ENCODE data around the gene GFRA3.

Gene GFRA3

DNA sequence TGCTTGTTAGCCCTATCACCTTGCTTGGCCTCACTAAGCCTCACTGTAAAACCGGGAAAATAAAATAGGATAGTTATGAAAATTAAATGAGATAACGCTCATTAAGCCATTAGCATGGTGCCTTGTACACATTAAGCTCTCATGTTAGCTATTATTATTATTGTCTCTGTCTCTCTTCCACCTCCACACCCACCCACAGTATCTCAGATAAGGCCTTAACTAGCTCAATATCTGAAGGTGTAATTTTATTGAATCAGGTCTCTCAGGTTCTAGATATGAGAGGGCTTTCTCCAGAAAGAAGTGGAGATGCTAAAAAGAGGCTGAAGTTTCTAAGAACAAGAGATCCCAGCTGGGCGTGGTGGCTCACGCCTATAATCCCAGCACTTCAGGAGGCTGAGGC, 27.6 kb downstream of the GFRA3 start:
- no peak for DNase-seq (ENCODE audit: low read depth, low spot score)

DNA sequence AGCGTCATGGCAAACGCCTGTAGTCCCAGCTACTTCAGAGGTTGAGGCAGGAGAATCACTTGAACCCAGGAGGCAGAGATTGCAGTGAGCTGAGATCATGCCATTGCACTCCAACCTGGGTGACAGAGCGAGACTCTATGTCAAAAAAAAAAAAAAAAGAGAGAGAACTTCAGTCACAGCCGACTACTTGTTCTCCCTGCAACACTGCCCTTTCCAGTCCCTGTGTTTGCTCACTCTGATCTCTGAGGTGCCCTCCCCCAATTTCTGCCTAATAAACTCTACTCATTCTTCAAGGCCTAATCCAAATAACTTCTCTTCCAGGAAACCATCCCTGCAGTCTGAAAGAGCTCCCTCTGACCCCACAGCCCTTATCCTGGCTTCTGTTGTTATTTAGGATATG, 28.1 kb downstream of the GFRA3 start:
- no peak for DNase-seq (ENCODE audit: low read depth, low spot score)

DNA sequence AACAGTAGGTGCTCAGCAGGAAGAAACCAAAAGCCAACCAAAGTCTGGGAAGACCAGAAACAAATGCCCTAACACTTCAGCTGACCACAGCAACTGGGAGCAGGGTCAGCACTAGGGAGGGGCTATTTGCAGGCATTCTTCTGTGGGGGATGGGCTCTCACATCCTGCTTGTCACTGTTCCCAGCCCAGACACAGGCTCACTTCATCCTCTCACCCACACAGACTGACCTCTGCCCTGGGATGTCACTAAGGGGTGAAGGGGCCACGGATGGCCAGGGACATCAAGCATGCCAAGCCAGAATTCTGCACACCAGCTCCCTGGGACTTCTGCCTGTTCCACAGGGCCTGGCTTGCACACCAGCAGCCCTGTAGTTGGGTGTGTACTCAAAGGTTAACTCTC, 28.7 kb downstream of the GFRA3 start:
- peak; percentile 84 for DNase-seq (ENCODE audit: low read depth, low spot score)

DNA sequence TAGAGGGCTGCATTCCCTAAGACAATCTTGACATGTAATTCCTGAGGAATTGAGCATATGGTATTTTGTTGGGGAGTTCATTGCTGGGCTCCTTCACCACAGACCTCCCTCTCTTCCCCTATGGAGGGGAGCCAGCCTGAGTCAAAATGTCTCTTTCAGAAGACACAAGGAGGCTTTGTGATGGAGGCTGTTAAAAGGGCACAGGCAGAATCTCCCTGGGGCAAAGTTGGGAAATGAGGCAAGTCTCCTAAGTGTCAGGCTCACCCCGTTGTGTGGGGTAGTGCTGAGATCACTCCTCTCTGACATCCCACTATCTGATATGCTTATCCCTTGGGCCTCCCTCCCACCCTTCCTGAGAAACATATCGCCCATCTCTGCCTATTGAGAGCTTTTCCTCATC, 30.6 kb downstream of the GFRA3 start:
- peak; percentile 46 for DNase-seq (ENCODE audit: low read depth, low spot score)

GRCh38 chr5:138241688-138242571, 32.5 kb downstream of the GFRA3 start:
- peak; percentile 77 for DNase-seq (ENCODE audit: low read depth, low spot score)

- DNase-seq (ENCODE audit: low read depth, low spot score): no peak
Measured at GRCh38 chr5:138240650-138241385, 33.6 kb downstream of the GFRA3 start.

- DNase-seq (ENCODE audit: low read depth, low spot score): no peak
Measured at GRCh38 chr5:138238034-138238433, 36.4 kb downstream of the GFRA3 start.

GRCh38 chr5:138234651-138235050, 39.8 kb downstream of the GFRA3 start:
- no peak for DNase-seq (ENCODE audit: low read depth, low spot score)

DNA sequence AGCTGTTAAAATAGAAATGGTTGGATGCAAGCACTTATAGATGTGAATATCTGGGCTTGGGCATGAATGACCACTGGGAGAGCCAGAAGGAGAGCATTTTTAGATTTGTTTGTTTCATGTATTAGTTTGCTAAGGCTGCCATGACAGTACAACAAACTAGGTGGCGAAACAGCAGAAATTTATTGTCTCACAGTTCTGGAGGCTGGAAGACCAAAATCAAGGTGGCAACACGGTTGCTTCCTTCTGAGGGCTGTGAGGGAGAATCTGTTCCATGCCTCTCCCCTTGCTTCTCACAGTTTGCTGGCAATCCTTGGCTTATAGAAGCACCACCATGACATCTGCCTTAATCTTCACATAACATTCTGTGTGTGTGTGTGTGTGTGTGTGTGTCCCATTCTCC, 41.1 kb downstream of the GFRA3 start:
- DNase-seq (ENCODE audit: low read depth, low spot score): no peak

DNA sequence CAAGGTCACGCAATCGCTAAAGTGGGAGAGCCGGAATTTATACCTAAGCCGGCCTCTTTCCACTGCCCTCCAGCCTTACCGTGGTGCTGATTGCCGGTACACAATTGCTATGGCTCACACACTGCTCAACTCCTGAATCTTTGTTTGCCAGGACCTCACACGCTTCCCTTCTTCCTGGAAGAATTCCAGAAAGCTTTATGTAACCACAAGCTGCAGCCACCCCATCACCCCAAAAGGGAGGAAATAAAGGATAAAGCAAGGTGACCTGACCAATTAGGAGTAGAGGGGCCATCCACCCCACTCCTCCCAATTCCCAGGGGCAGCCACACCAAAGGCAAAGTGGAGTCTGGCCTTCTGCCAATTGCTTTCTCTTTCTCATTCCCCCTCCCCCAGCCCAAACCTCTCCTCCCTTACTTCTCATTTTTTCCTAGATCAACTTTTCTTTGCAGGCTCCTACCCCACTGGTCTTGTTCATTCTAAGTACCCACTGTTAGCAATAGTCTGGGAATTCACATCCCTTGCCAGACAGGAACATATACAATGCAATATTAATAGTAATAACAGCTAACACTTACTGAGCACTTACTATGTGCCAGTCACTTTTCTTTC, 43.3 kb downstream of the GFRA3 start:
- DNase-seq (ENCODE audit: low read depth, low spot score): peak; percentile 20

DNA sequence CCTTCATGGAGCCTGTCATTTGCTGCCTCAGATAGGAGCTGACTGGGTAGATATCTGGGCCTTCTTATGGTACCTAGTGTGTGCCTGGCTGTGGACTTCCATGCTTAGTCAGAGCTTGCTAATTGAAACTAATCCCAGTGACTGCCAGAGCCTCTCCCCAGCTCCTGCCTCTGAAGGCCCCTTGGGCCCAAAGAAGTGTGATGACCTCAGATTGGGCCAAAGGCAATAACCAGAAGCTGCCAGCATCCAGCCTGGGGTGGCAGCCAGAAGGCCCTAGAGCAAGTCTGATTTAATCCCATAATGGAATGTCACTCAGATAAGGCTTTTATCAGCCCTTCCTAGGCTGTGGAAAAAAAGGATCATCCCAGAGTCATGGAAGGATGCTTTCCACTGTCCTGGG, 44.2 kb downstream of the GFRA3 start:
- peak; percentile 83 for DNase-seq (ENCODE audit: low read depth, low spot score)

DNA sequence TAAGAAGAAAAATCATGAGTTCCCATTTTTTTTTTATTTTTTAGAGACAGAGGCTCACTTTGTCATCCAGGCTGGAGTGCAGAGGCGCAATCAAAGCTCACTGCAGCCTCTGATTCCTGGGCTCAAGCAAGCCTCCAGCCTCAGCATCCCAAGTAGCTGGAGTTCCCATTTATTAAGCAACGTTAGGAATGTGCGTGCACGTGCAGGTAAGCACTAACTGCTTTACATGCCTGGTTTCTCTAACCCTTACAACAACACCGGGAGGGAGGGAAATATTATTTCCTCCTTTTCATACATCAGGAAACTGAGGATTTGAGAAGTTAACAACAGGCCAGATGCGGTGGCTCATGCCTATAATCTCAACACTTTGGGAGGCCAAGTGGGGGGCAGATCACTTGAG, 45.0 kb downstream of the GFRA3 start:
- DNase-seq (ENCODE audit: low read depth, low spot score): no peak

GRCh38 chr5:138226910-138227309, 47.5 kb downstream of the GFRA3 start:
- DNase-seq (ENCODE audit: low read depth, low spot score): no peak

GRCh38 chr5:138224712-138225111, 49.7 kb downstream of the GFRA3 start:
- DNase-seq (ENCODE audit: low read depth, low spot score): no peak

DNA sequence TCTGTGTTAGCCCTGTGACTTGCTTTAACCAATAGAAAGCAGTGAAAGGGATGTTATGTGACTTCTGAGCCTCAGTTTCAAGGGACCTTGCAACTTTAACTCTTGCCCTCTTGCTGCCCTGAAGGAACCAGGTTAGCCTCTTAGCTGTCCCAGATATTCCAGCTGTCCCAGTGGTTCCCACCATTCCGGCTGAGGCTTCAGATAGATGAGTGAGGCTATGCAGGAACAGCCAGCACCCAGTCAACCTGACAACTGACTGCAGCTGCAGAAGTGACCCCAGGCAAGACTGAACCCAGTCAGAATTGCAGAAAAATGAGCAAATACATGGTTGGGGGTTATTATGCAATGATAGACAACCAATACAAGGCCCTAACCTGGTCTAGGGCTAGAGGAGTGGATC, 50.9 kb downstream of the GFRA3 start:
- DNase-seq (ENCODE audit: low read depth, low spot score): no peak

DNA sequence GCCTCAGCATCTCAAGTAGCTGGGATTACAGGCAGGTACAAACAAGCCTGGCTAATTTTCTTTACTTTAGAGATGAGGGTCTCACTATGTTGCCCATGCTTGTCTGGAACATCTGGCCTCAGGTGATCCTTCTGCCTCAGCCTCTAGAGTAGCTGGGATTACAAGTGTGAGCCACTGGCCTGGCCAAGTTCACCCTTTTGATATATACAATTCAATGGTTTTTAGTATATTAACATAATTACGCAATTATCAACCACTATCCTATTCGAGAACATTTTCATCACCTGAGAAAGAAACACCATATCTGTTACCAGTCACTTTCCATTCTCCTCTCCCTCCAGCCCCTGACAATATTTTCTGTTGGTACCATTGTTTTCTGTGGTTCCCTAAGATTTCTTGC, 57.6 kb downstream of the GFRA3 start:
- DNase-seq (ENCODE audit: low read depth, low spot score): no peak

DNA sequence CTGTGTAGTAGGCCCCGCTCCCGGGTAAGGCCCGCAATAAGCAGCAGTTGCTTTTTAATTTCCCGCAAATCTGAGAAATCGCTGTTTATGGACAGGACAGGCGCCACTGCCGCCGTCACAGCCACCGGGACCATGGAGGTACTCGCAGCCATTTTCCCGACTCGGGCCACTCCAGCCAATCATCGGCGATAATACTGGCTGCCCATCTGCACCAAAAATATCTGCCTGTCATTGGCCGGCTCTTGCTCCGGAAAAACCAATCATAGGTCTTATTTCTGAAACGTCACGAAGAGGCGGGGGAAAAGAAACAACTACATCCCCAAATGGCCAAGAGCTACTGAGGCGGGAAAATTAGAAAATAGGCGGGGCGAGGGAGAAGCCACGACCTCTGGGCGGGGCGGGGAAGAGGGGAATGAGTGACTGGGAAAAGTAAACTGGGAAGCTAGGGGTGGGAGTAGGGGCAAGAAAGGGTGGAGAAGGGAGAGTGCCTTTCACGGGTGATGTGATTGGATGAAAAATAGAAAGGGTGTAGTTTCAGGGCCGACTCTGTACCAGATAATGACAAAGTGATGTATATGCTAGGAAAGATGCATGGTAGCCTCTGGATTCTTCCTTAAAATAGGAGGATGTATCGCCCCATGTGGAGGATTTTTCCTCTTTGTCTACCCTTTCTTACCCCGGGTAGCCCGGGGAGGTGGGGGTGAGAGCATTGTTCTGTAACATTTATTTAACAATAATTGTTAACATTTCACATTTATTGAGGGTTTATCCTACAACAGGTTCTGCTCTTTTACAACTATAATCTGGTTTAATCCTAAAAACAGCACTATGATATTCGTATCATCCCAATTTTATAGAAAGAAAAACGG, 61.0 kb downstream of the GFRA3 start, which contains the start of gene CDC23:
Gene CDC23, minus strand, starts transcription at position 163 of the 869 bp plus-strand sequence. Its CDS starts 11 bp downstream, at position 152.
- DNase-seq (ENCODE audit: low read depth, low spot score): peak; percentile 99

GRCh38 chr5:138212828-138213160, 61.6 kb downstream of the GFRA3 start:
- no peak for DNase-seq (ENCODE audit: low read depth, low spot score)

GRCh38 chr5:138210985-138211384, 63.4 kb downstream of the GFRA3 start:
- no peak for DNase-seq (ENCODE audit: low read depth, low spot score)

Measured in ELF-1 (cell line).